ENCODE results near the gene CDPF1. TPM values are rescaled to one million over a fixed set of nuclear protein-coding genes. Genes with fewer than 3 reads are reported as not detected.
A peak's percentile ranks its signal among the peaks of the same experiment; 100 is the strongest.

The CDPF1 gene
- total RNA-seq, 1 donor from 2014 or later, result 7.6 TPM

GRCh38 chr22:46226577-46226976, 23.5 kb downstream of the CDPF1 start:
- no peak for DNase-seq (ENCODE audit: low spot score)

- DNase-seq (ENCODE audit: low spot score), result no peak
Measured at GRCh38 chr22:46225631-46226030, 24.5 kb downstream of the CDPF1 start.

DNA sequence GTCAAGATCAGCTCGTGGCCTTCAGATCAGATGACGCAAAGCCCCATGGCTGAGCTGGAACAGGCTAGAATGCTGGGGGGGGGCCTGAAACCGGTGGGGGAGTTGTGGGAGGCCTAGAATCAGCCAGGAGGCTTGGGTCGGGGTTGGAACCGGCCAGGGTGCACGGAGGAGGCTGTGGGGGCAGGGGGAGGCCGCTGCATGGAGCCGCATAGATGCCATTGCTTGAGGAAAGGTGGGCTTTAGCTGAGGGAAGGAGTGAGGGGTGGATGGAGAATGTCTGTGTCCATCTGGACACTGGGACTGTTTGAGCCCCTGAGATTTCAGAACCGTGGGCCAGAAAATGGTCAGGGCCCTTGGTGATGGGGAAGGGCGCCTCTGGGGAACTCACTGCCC, 25.2 kb downstream of the CDPF1 start:
- no peak for DNase-seq (ENCODE audit: low spot score)

- no peak for DNase-seq (ENCODE audit: low spot score)
Measured at GRCh38 chr22:46224044-46224897, 25.8 kb downstream of the CDPF1 start.

DNA sequence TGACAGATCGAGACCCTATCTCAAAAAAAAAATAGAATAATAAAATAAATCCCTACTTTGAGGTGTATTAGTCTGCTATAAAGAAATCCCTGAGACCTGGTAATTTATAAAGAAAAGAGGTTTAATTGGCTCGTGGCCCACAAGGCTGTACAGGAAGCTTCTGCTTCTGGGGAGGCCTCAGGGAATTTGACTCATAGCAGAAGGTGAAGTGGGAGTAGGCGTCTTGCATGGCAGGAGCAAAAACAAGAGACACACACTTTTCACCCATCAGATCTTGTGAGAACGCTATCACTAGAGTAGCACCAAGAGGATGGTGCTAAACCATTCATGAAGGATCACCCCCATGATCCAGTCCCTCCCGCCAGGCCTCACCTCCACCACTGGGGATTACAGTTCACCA, 29.2 kb downstream of the CDPF1 start:
- DNase-seq (ENCODE audit: low spot score), result no peak

DNA sequence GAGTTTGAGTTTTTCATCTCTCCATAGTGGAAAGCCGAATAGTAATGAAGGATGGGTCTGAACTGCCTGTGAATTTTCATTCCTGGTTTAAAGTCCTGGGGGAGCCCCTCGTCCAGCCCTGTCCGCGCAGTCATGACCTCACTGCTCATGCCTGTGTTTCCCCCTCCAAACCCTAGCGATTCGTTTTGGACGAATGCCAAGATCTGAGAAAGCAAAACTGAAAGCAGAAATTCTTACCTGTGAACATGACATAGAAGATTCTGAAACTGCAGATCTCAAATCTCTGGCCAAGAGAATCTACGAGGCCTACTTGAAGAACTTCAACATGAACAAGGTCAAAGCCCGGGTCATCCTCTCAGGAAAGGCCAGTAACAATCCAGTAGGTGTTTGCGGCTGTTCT, 30.5 kb downstream of the CDPF1 start:
- no peak for DNase-seq (ENCODE audit: low spot score)

GRCh38 chr22:46214616-46215015, 35.5 kb downstream of the CDPF1 start:
- DNase-seq (ENCODE audit: low spot score), result no peak

GRCh38 chr22:46214149-46214548, 35.9 kb downstream of the CDPF1 start:
- no peak for DNase-seq (ENCODE audit: low spot score)

DNA sequence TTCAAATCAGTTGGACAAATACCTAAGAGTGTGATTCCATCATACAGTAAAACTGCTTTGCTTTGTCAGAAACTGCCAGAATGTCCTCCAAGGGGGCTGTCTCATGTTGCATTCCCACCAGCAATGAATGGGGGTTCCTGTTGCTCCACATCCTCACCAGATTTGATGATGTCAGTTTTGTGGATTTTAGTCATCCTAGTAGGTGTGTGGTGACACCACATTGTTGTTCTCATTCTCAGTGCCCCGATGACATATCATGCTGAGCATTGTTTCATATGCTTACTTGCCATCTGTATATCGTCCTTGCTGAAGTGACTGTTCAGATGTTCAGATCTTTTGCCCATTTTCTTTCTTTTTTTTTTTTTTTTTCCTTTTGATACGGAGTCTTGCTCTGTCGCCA, 37.0 kb downstream of the CDPF1 start:
- DNase-seq (ENCODE audit: low spot score), result no peak

- DNase-seq (ENCODE audit: low spot score), result no peak
Measured at GRCh38 chr22:46212195-46212594, 37.9 kb downstream of the CDPF1 start.

- no peak for DNase-seq (ENCODE audit: low spot score)
Measured at GRCh38 chr22:46209262-46209661, 40.8 kb downstream of the CDPF1 start.

GRCh38 chr22:46203601-46203980, 46.5 kb downstream of the CDPF1 start:
- DNase-seq (ENCODE audit: low spot score), result peak; percentile 85

DNA sequence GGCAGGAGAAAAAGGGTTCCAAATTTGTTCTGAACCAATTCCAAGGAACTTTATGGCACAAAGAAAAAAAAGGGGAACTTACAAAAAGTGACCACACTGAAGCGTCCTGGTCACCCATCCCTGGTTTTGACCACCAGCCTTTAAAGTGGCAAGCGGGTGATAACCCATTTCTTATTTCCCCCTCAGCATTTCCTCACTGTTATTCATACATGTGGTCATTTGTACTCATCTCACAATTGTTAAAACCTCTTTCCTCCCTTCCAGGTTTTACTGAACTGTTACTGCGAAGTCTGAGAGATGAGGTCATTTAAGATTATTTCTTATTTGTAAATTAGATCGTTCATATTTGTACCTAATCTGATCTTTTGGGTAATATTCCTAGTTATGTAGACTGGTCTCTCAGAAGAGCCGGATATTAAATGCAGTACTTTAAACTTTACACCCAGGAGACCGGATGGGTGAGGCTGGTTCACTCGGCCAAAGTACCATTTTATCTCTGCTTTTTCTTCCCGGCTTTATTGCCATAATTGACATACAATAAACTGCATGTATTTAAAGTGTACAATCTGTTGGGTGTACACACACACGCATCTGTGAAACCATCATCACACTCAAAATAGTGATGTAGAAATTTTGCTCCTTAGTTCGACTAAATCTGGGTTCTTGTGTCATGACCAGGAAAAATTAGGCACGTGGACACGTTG, 47.0 kb downstream of the CDPF1 start:
- DNase-seq (ENCODE audit: low spot score), result no peak

- DNase-seq (ENCODE audit: low spot score), result peak; percentile 69
Measured at GRCh38 chr22:46201059-46201757, 48.9 kb downstream of the CDPF1 start.

DNA sequence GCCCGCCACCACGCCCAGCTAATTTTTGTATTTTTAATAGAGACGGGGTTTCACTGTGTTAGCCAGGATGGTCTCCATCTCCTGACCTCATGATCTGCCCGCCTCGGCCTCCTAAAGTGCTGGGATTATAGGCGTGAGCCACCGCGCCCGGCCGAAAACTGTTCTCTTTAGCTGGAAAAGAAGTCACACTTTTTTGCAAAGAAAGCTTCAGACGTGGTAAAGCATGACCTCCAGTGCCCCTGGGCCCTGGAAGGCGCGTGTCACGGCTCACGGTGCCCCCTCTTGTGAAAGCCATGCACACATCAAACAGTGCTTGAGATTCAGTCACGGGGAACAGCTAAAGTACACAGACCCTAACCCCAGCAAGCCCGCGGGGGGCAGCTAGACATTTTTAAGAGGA, 51.3 kb downstream of the CDPF1 start:
- peak; percentile 57 for DNase-seq (ENCODE audit: low spot score)

DNA sequence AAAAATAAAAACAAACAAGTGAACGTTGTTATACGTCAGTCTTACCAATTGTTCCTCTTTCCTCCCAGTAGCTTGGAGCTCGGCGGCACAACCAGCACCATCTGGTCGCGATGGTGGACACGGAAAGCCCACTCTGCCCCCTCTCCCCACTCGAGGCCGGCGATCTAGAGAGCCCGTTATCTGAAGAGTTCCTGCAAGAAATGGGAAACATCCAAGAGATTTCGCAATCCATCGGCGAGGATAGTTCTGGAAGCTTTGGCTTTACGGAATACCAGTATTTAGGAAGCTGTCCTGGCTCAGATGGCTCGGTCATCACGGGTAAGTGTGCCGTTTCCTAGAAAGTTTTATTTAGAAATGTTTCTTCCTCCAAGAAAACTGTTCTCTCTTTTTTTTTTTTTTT, 51.8 kb downstream of the CDPF1 start:
- peak; percentile 11 for DNase-seq (ENCODE audit: low spot score)

GRCh38 chr22:46196278-46196677, 53.8 kb downstream of the CDPF1 start:
- DNase-seq (ENCODE audit: low spot score), result peak; percentile 86

DNA sequence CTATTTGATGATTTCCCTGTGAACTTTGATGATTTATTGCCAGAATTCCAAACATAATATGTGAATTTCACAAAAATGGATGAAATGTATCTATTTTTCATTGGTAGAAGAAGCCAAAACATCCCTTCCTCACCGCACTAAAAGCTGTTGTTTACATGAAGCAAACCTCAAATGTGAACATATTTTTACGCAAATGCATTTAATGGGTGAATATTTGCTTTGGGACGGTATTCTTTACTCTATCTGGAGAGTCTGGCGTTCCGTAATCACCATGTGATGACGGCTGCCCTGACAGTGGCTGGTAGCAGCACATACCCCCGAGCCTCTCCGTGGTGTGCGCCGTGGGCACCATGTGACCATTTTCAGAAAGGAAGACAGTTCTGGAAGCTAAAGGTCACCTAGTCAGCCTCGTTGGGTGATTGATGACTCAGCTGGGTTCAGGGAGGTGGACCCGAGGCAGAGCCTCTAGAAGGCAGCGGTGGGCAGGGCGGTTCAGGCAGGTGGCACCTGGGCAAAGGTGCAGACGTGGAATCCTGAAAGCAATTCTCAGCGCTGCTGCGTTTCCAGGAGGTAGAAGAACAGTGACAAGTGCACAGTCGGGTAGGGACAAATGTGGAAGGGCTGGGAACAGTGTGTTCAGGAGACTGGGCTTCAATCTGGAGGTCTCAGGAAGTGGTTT, 54.5 kb downstream of the CDPF1 start:
- DNase-seq (ENCODE audit: low spot score), result peak; percentile 85

Measured in mesenteric fat pad (tissue), 1 donor.